ENCODE results near the gene FAM76B. TPM values are rescaled to one million over a fixed set of nuclear protein-coding genes. Genes with fewer than 3 reads are reported as not detected.

FAM76B gene
- total RNA-seq, 5 donors from 2014 or later (not counting 1 experiment from before 2014, with no cell fraction given): 41.5 to 81.0 (median 45.4) TPM

- DNase-seq (no peak), ATAC-seq (replicated peaks in 1 of 4) (no peak)
- ChIA-PET CTCF (interaction anchor here (0.6 to 3.5 kb wide), 8 partner anchors 29 to 1158 kb away, joined by 3 to 37 read pairs (median 3); no protein-coding TSS in a partner anchor), POLR2A (interaction anchor here in 1 of 2 donors (0.7 kb wide), 1 partner anchor 791 kb away, joined by 3 read pairs; no protein-coding TSS in a partner anchor)
- no peak overlapping the region for H3K27ac ChIP-seq (ENCODE audit: low read length)
- H3K4me1 Mint-ChIP-seq: no peaks in the 10 kb centered on the region
- no peaks in the 10 kb centered on the region for H3K36me3 ChIP-seq (ENCODE audit: control insufficient read depth in 2 of 2, extremely low read depth in 1 of 2, insufficient read depth in 1 of 2, low read length in 1 of 2)
- no peaks in the 10 kb centered on the region for H3K9me3 ChIP-seq
- no peaks in the 10 kb centered on the region for H3K27me3 Mint-ChIP-seq
- H3K36me3 Mint-ChIP-seq: no peaks in the 10 kb centered on the region
- H3K27me3 ChIP-seq (replicated peaks in 1 of 2; ENCODE audit: control insufficient read depth in 2 of 2, extremely low read depth in 1 of 2, insufficient read depth in 2 of 2, low read length in 1 of 2): peaks cover 0 to under 1% of the 10 kb centered on the region in 2 experiments
- H3K4me1 ChIP-seq (ENCODE audit: control insufficient read depth in 1 of 2, extremely low read depth in 1 of 2, insufficient read depth in 2 of 2, low read length in 2 of 2): no peaks in the 10 kb centered on the region
- no peak overlapping the region for H3K4me3 Mint-ChIP-seq
- no peak overlapping the region for H3K4me3 ChIP-seq (ENCODE audit: control insufficient read depth in 1 of 2, extremely low read depth in 1 of 2, low read length in 1 of 2)
- WGBS (ENCODE audit: insufficient coverage): no CpG with 5 or more reads among the region's 3 CpGs
- no peaks in the 10 kb centered on the region for H3K9me3 Mint-ChIP-seq
- no peak overlapping the region for H3K27ac Mint-ChIP-seq
These were observed 27.0 kb downstream of the FAM76B start for GRCh38 chr11:95762534-95762933.

GRCh38 chr11:95760941-95761340 is 28.6 kb downstream of the FAM76B start:
- Mint-ChIP-seq H3K27ac (no peak overlapping the region), H3K4me3 (no peak overlapping the region), H3K4me1 (no peaks in the 10 kb centered on the region), H3K27me3 (no peaks in the 10 kb centered on the region), H3K9me3 (no peaks in the 10 kb centered on the region), H3K36me3 (no peaks in the 10 kb centered on the region)
- H3K4me3 ChIP-seq (ENCODE audit: control insufficient read depth in 1 of 2, extremely low read depth in 1 of 2, low read length in 1 of 2): no peak overlapping the region
- H3K9me3 ChIP-seq: no peaks in the 10 kb centered on the region
- CTCF ChIA-PET: interaction anchor here (0.6 to 3.5 kb wide), 7 partner anchors 55 to 694 kb away, joined by 3 to 37 read pairs (median 3); no protein-coding TSS in a partner anchor
- WGBS (ENCODE audit: insufficient coverage): no CpG with 5 or more reads among the region's 1 CpG
- no peaks in the 10 kb centered on the region for H3K4me1 ChIP-seq (ENCODE audit: control insufficient read depth in 1 of 2, extremely low read depth in 1 of 2, insufficient read depth in 2 of 2, low read length in 2 of 2)
- ATAC-seq (replicated peaks in 1 of 4) (no peak), DNase-seq (no peak)
- peaks cover 0 to 5% of the 10 kb centered on the region in 2 experiments for H3K27me3 ChIP-seq (replicated peaks in 1 of 2; ENCODE audit: control insufficient read depth in 2 of 2, extremely low read depth in 1 of 2, insufficient read depth in 2 of 2, low read length in 1 of 2)
- POLR2A ChIA-PET: interaction anchor here in 1 of 2 donors (0.6 kb wide), 1 partner anchor 665 kb away, joined by 4 read pairs; no protein-coding TSS in a partner anchor
- no peak overlapping the region for H3K27ac ChIP-seq (ENCODE audit: low read length)
- H3K36me3 ChIP-seq (ENCODE audit: control insufficient read depth in 2 of 2, extremely low read depth in 1 of 2, insufficient read depth in 1 of 2, low read length in 1 of 2): no peaks in the 10 kb centered on the region

- 91% methylated on average over 1 of the region's 1 CpG for WGBS (ENCODE audit: insufficient coverage)
- Mint-ChIP-seq H3K4me3 (no peak overlapping the region), H3K27me3 (peaks cover 8% of the 10 kb centered on the region in 2 donors), H3K27ac (no peak overlapping the region), H3K36me3 (no peaks in the 10 kb centered on the region), H3K9me3 (no peaks in the 10 kb centered on the region), H3K4me1 (no peaks in the 10 kb centered on the region)
- Histone ChIP-seq H3K4me1 (ENCODE audit: control insufficient read depth in 1 of 2, extremely low read depth in 1 of 2, insufficient read depth in 2 of 2, low read length in 2 of 2) (no peaks in the 10 kb centered on the region), H3K9me3 (no peaks in the 10 kb centered on the region), H3K4me3 (ENCODE audit: control insufficient read depth in 1 of 2, extremely low read depth in 1 of 2, low read length in 1 of 2) (no peak overlapping the region), H3K27me3 (replicated peaks in 1 of 2; ENCODE audit: control insufficient read depth in 2 of 2, extremely low read depth in 1 of 2, insufficient read depth in 2 of 2, low read length in 1 of 2) (peaks cover 0 to 2% of the 10 kb centered on the region in 2 experiments), H3K36me3 (ENCODE audit: control insufficient read depth in 2 of 2, extremely low read depth in 1 of 2, insufficient read depth in 1 of 2, low read length in 1 of 2) (no peaks in the 10 kb centered on the region), H3K27ac (ENCODE audit: low read length) (no peak overlapping the region)
- POLR2A ChIA-PET: no interaction called here
- no peak for DNase-seq
- CTCF ChIA-PET: no interaction called here
- ATAC-seq (replicated peaks in 1 of 4): no peak
These were observed 38.1 kb downstream of the FAM76B start for GRCh38 chr11:95751515-95751914.

- ChIA-PET CTCF (interaction anchor here in 1 of 2 donors (0.6 kb wide), 1 partner anchor 378 kb away, joined by 4 read pairs; no protein-coding TSS in a partner anchor), POLR2A (no interaction called here)
- Mint-ChIP-seq H3K27ac (no peak overlapping the region), H3K4me1 (no peaks in the 10 kb centered on the region), H3K36me3 (no peaks in the 10 kb centered on the region), H3K27me3 (peaks cover 6 to 8% of the 10 kb centered on the region in 2 donors), H3K4me3 (no peak overlapping the region), H3K9me3 (no peaks in the 10 kb centered on the region)
- DNase-seq: no peak
- no CpG with 5 or more reads among the region's 1 CpG for WGBS (ENCODE audit: insufficient coverage)
- H3K4me1 ChIP-seq (ENCODE audit: control insufficient read depth in 1 of 2, extremely low read depth in 1 of 2, insufficient read depth in 2 of 2, low read length in 2 of 2): no peaks in the 10 kb centered on the region
- H3K36me3 ChIP-seq (ENCODE audit: control insufficient read depth in 2 of 2, extremely low read depth in 1 of 2, insufficient read depth in 1 of 2, low read length in 1 of 2): no peaks in the 10 kb centered on the region
- no peak overlapping the region for H3K27ac ChIP-seq (ENCODE audit: low read length)
- no peaks in the 10 kb centered on the region for H3K27me3 ChIP-seq (replicated peaks in 1 of 2; ENCODE audit: control insufficient read depth in 2 of 2, extremely low read depth in 1 of 2, insufficient read depth in 2 of 2, low read length in 1 of 2)
- ATAC-seq (replicated peaks in 1 of 4): no peak
- no peaks in the 10 kb centered on the region for H3K9me3 ChIP-seq
- H3K4me3 ChIP-seq (ENCODE audit: control insufficient read depth in 1 of 2, extremely low read depth in 1 of 2, low read length in 1 of 2): no peak overlapping the region
These were observed 39.5 kb downstream of the FAM76B start for GRCh38 chr11:95750101-95750500.

- H3K9me3 ChIP-seq: no peaks in the 10 kb centered on the region
- ChIA-PET CTCF (interaction anchor here in 1 of 2 donors (1.1 kb wide), 1 partner anchor 585 kb away, joined by 3 read pairs; no protein-coding TSS in a partner anchor), POLR2A (no interaction called here)
- no peaks in the 10 kb centered on the region for H3K9me3 Mint-ChIP-seq
- H3K27ac ChIP-seq (ENCODE audit: low read length): no peak overlapping the region
- ATAC-seq (replicated peaks in 1 of 4) (no peak), DNase-seq (no peak)
- H3K4me3 ChIP-seq (ENCODE audit: control insufficient read depth in 1 of 2, extremely low read depth in 1 of 2, low read length in 1 of 2): no peak overlapping the region
- no peaks in the 10 kb centered on the region for H3K36me3 Mint-ChIP-seq
- no peak overlapping the region for H3K27ac Mint-ChIP-seq
- peaks cover 0 to 3% of the 10 kb centered on the region in 2 donors for H3K27me3 Mint-ChIP-seq
- peaks cover 3 to 5% (median 3%) of the 10 kb centered on the region in 3 donors for H3K4me1 Mint-ChIP-seq
- no peak overlapping the region for H3K4me3 Mint-ChIP-seq
- no peaks in the 10 kb centered on the region for H3K36me3 ChIP-seq (ENCODE audit: control insufficient read depth in 2 of 2, extremely low read depth in 1 of 2, insufficient read depth in 1 of 2, low read length in 1 of 2)
- no CpG with 5 or more reads among the region's 1 CpG for WGBS (ENCODE audit: insufficient coverage)
- no peaks in the 10 kb centered on the region for H3K27me3 ChIP-seq (replicated peaks in 1 of 2; ENCODE audit: control insufficient read depth in 2 of 2, extremely low read depth in 1 of 2, insufficient read depth in 2 of 2, low read length in 1 of 2)
- H3K4me1 ChIP-seq (ENCODE audit: control insufficient read depth in 1 of 2, extremely low read depth in 1 of 2, insufficient read depth in 2 of 2, low read length in 2 of 2): peaks cover 0 to under 1% of the 10 kb centered on the region in 2 experiments
These were observed 50.3 kb downstream of the FAM76B start for GRCh38 chr11:95739108-95739938.

- H3K4me1 Mint-ChIP-seq: peaks cover 8 to 10% (median 9%) of the 10 kb centered on the region in 3 donors
- H3K36me3 ChIP-seq (ENCODE audit: control insufficient read depth in 2 of 2, extremely low read depth in 1 of 2, insufficient read depth in 1 of 2, low read length in 1 of 2): no peaks in the 10 kb centered on the region
- no peak for ATAC-seq (replicated peaks in 1 of 4)
- POLR2A ChIA-PET: interaction anchor here in 1 of 2 donors (0.6 kb wide), 1 partner anchor 586 kb away, joined by 8 read pairs; no protein-coding TSS in a partner anchor
- CTCF ChIA-PET: interaction anchor here in 1 of 2 donors (0.9 kb wide), 1 partner anchor 32 kb away, joined by 3 read pairs; no protein-coding TSS in a partner anchor
- peaks cover 3 to 4% of the 10 kb centered on the region in 2 donors for H3K27me3 Mint-ChIP-seq
- H3K9me3 Mint-ChIP-seq: peaks cover 0 to 1% (median 0%) of the 10 kb centered on the region in 3 donors
- no peak overlapping the region for H3K27ac Mint-ChIP-seq
- DNase-seq: no peak
- no peak overlapping the region for H3K4me3 ChIP-seq (ENCODE audit: control insufficient read depth in 1 of 2, extremely low read depth in 1 of 2, low read length in 1 of 2)
- no CpG with 5 or more reads among the region's 2 CpGs for WGBS (ENCODE audit: insufficient coverage)
- no peaks in the 10 kb centered on the region for H3K9me3 ChIP-seq
- no peaks in the 10 kb centered on the region for H3K36me3 Mint-ChIP-seq
- H3K27me3 ChIP-seq (replicated peaks in 1 of 2; ENCODE audit: control insufficient read depth in 2 of 2, extremely low read depth in 1 of 2, insufficient read depth in 2 of 2, low read length in 1 of 2): no peaks in the 10 kb centered on the region
- peaks cover 0 to 5% of the 10 kb centered on the region in 2 experiments for H3K4me1 ChIP-seq (ENCODE audit: control insufficient read depth in 1 of 2, extremely low read depth in 1 of 2, insufficient read depth in 2 of 2, low read length in 2 of 2)
- H3K4me3 Mint-ChIP-seq: no peak overlapping the region
- H3K27ac ChIP-seq (ENCODE audit: low read length): no peak overlapping the region
These were observed 52.8 kb downstream of the FAM76B start for GRCh38 chr11:95736809-95737208.

All from T-cell (primary cell).